ENCODE results near the gene PAGE2.

The PAGE2 gene

GRCh38 chrX:55118574-55118973, 29.8 kb downstream of the PAGE2 start:
- WGBS (ENCODE audit: extremely low coverage, insufficient coverage, low lambda C conversion rate): no CpG with 5 or more reads among the region's 3 CpGs

GRCh38 chrX:55119271-55119670, 30.5 kb downstream of the PAGE2 start:
- Histone ChIP-seq H2BK15ac (replicated peaks; ENCODE audit: low read depth) (no peak overlapping the region), H2AK5ac (ENCODE audit: low read length) (no peak overlapping the region), H3K9ac (ENCODE audit: low read length) (no peak overlapping the region), H3K36me3 (ENCODE audit: control insufficient read depth, insufficient read depth, low read length) (no peaks in the 10 kb centered on the region), H3K4me3 (ENCODE audit: low read length) (no peak overlapping the region), H3K27me3 (ENCODE audit: insufficient read depth, low read length, poor library complexity) (no peaks in the 10 kb centered on the region), H3K18ac (ENCODE audit: low read length) (no peak overlapping the region), H3K4ac (ENCODE audit: low read depth, low read length) (no peak overlapping the region), H3K4me1 (ENCODE audit: control insufficient read depth, low read depth, low read length) (no peaks in the 10 kb centered on the region), H3K79me1 (ENCODE audit: low read length) (no peaks in the 10 kb centered on the region), H4K8ac (ENCODE audit: low read depth, low read length) (no peak overlapping the region), H3K27ac (ENCODE audit: low read depth, low read length) (peak overlapping the region; percentile 19), H3K56ac (ENCODE audit: low read length) (no peak overlapping the region), H2BK120ac (ENCODE audit: low read depth, low read length) (no peak overlapping the region), H3K79me2 (ENCODE audit: control insufficient read depth, insufficient read depth, low read length) (no peaks in the 10 kb centered on the region), H4K5ac (ENCODE audit: low read length) (no peak overlapping the region), H3K4me2 (ENCODE audit: low read length) (no peak overlapping the region), H2BK5ac (ENCODE audit: low read length) (no peak overlapping the region), H3K23ac (ENCODE audit: low read length) (no peak overlapping the region)
- no peak for DNase-seq

More at GRCh38 chrX:55118574-55118973, 29.8 kb downstream of the PAGE2 start:
- no peak overlapping the region for H4K8ac ChIP-seq (ENCODE audit: low read depth, low read length)
- H2AK5ac ChIP-seq (ENCODE audit: low read length): no peak overlapping the region
- no peaks in the 10 kb centered on the region for H3K4me1 ChIP-seq (ENCODE audit: control insufficient read depth, low read depth, low read length)
- no peaks in the 10 kb centered on the region for H3K79me1 ChIP-seq (ENCODE audit: low read length)
- no peaks in the 10 kb centered on the region for H3K27me3 ChIP-seq (ENCODE audit: insufficient read depth, low read length, poor library complexity)
- no peak overlapping the region for H3K23ac ChIP-seq (ENCODE audit: low read length)
- H3K56ac ChIP-seq (ENCODE audit: low read length): no peak overlapping the region
- no peak overlapping the region for H3K18ac ChIP-seq (ENCODE audit: low read length)
- H3K9ac ChIP-seq (ENCODE audit: low read length): no peak overlapping the region
- H3K4me3 ChIP-seq (ENCODE audit: low read length): no peak overlapping the region
- H2BK5ac ChIP-seq (ENCODE audit: low read length): no peak overlapping the region
- H2BK15ac ChIP-seq (replicated peaks; ENCODE audit: low read depth): no peak overlapping the region
- H4K5ac ChIP-seq (ENCODE audit: low read length): no peak overlapping the region
- no peak overlapping the region for H3K27ac ChIP-seq (ENCODE audit: low read depth, low read length)
- no peak overlapping the region for H3K4ac ChIP-seq (ENCODE audit: low read depth, low read length)
- H3K79me2 ChIP-seq (ENCODE audit: control insufficient read depth, insufficient read depth, low read length): no peaks in the 10 kb centered on the region
- H3K4me2 ChIP-seq (ENCODE audit: low read length): no peak overlapping the region
- H2BK120ac ChIP-seq (ENCODE audit: low read depth, low read length): no peak overlapping the region
- no peak for DNase-seq
- H3K36me3 ChIP-seq (ENCODE audit: control insufficient read depth, insufficient read depth, low read length): no peaks in the 10 kb centered on the region

- Histone ChIP-seq H3K56ac (ENCODE audit: low read length) (no peak overlapping the region), H4K5ac (ENCODE audit: low read length) (no peak overlapping the region), H3K9ac (ENCODE audit: low read length) (no peak overlapping the region), H3K4me1 (ENCODE audit: control insufficient read depth, low read depth, low read length) (no peaks in the 10 kb centered on the region), H4K8ac (ENCODE audit: low read depth, low read length) (no peak overlapping the region), H3K4ac (ENCODE audit: low read depth, low read length) (no peak overlapping the region), H3K79me1 (ENCODE audit: low read length) (no peaks in the 10 kb centered on the region), H2BK15ac (replicated peaks; ENCODE audit: low read depth) (no peak overlapping the region), H2BK5ac (ENCODE audit: low read length) (peak overlapping the region; percentile 31), H3K27ac (ENCODE audit: low read depth, low read length) (peak overlapping the region; percentile 73), H2BK120ac (ENCODE audit: low read depth, low read length) (no peak overlapping the region), H3K36me3 (ENCODE audit: control insufficient read depth, insufficient read depth, low read length) (no peaks in the 10 kb centered on the region), H3K23ac (ENCODE audit: low read length) (no peak overlapping the region), H2AK5ac (ENCODE audit: low read length) (no peak overlapping the region), H3K4me2 (ENCODE audit: low read length) (no peak overlapping the region), H3K79me2 (ENCODE audit: control insufficient read depth, insufficient read depth, low read length) (no peaks in the 10 kb centered on the region), H3K18ac (ENCODE audit: low read length) (no peak overlapping the region), H3K4me3 (ENCODE audit: low read length) (no peak overlapping the region), H3K27me3 (ENCODE audit: insufficient read depth, low read length, poor library complexity) (no peaks in the 10 kb centered on the region)
- no peak for DNase-seq
- WGBS (ENCODE audit: extremely low coverage, insufficient coverage, low lambda C conversion rate): no CpG with 5 or more reads among the region's 1 CpG
Observed at GRCh38 chrX:55119712-55120111, 30.9 kb downstream of the PAGE2 start.

- H2AK5ac ChIP-seq (ENCODE audit: low read length): no peak overlapping the region
- no peak overlapping the region for H3K4me2 ChIP-seq (ENCODE audit: low read length)
- no peak overlapping the region for H4K5ac ChIP-seq (ENCODE audit: low read length)
- H3K27me3 ChIP-seq (ENCODE audit: insufficient read depth, low read length, poor library complexity): no peaks in the 10 kb centered on the region
- no peak overlapping the region for H3K4ac ChIP-seq (ENCODE audit: low read depth, low read length)
- H3K18ac ChIP-seq (ENCODE audit: low read length): no peak overlapping the region
- peak overlapping the region; percentile 80 for H3K56ac ChIP-seq (ENCODE audit: low read length)
- no peak overlapping the region for H3K23ac ChIP-seq (ENCODE audit: low read length)
- DNase-seq: peak; percentile 89
- WGBS (ENCODE audit: extremely low coverage, insufficient coverage, low lambda C conversion rate): no CpG with 5 or more reads among the region's 2 CpGs
- H2BK120ac ChIP-seq (ENCODE audit: low read depth, low read length): no peak overlapping the region
- H3K27ac ChIP-seq (ENCODE audit: low read depth, low read length): peak overlapping the region; percentile 81
- H2BK5ac ChIP-seq (ENCODE audit: low read length): no peak overlapping the region
- H2BK15ac ChIP-seq (replicated peaks; ENCODE audit: low read depth): no peak overlapping the region
- no peaks in the 10 kb centered on the region for H3K79me1 ChIP-seq (ENCODE audit: low read length)
- H3K79me2 ChIP-seq (ENCODE audit: control insufficient read depth, insufficient read depth, low read length): no peaks in the 10 kb centered on the region
- no peaks in the 10 kb centered on the region for H3K4me1 ChIP-seq (ENCODE audit: control insufficient read depth, low read depth, low read length)
- no peak overlapping the region for H4K8ac ChIP-seq (ENCODE audit: low read depth, low read length)
- H3K4me3 ChIP-seq (ENCODE audit: low read length): no peak overlapping the region
- no peaks in the 10 kb centered on the region for H3K36me3 ChIP-seq (ENCODE audit: control insufficient read depth, insufficient read depth, low read length)
- H3K9ac ChIP-seq (ENCODE audit: low read length): no peak overlapping the region
Observed at GRCh38 chrX:55120761-55121358, 32.0 kb downstream of the PAGE2 start.

DNA sequence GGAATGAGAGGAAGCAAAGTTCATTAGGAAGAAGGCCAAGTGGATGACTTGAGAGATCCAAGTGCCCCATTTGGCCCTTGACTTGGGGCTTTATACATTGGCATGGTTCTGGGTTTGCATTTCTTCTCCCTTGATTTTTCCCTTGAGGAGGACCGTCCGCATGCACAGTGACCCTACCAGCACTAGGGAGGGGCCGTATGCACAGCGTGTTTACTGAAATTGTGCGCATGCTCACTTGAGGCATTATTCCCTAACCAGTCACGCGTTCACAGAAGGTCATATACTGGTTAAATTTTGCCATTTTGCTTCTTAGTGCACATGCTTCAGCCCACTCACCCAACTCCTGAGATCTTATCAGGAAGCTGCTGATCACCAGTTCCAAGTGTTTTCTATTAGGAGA, 35.1 kb downstream of the PAGE2 start:
- Histone ChIP-seq H2BK120ac (ENCODE audit: low read depth, low read length) (no peak overlapping the region), H2AK5ac (ENCODE audit: low read length) (no peak overlapping the region), H3K56ac (ENCODE audit: low read length) (no peak overlapping the region), H3K4ac (ENCODE audit: low read depth, low read length) (no peak overlapping the region), H3K4me2 (ENCODE audit: low read length) (no peak overlapping the region), H3K27ac (ENCODE audit: low read depth, low read length) (no peak overlapping the region), H3K9ac (ENCODE audit: low read length) (no peak overlapping the region), H3K4me1 (ENCODE audit: control insufficient read depth, low read depth, low read length) (no peaks in the 10 kb centered on the region), H3K79me1 (ENCODE audit: low read length) (no peaks in the 10 kb centered on the region), H3K79me2 (ENCODE audit: control insufficient read depth, insufficient read depth, low read length) (no peaks in the 10 kb centered on the region), H3K27me3 (ENCODE audit: insufficient read depth, low read length, poor library complexity) (no peaks in the 10 kb centered on the region), H3K23ac (ENCODE audit: low read length) (no peak overlapping the region), H4K5ac (ENCODE audit: low read length) (no peak overlapping the region), H3K4me3 (ENCODE audit: low read length) (no peak overlapping the region), H4K8ac (ENCODE audit: low read depth, low read length) (no peak overlapping the region), H3K36me3 (ENCODE audit: control insufficient read depth, insufficient read depth, low read length) (no peaks in the 10 kb centered on the region), H3K18ac (ENCODE audit: low read length) (no peak overlapping the region), H2BK15ac (replicated peaks; ENCODE audit: low read depth) (no peak overlapping the region), H2BK5ac (ENCODE audit: low read length) (no peak overlapping the region)
- whole genome bisulfite sequencing (ENCODE audit: extremely low coverage, insufficient coverage, low lambda C conversion rate): no CpG with 5 or more reads among the region's 7 CpGs
- no peak for DNase-seq

GRCh38 chrX:55127692-55128091, 38.9 kb downstream of the PAGE2 start:
- H3K79me2 ChIP-seq (ENCODE audit: control insufficient read depth, insufficient read depth, low read length): no peaks in the 10 kb centered on the region
- H3K4me3 ChIP-seq (ENCODE audit: low read length): no peak overlapping the region
- no peak overlapping the region for H3K23ac ChIP-seq (ENCODE audit: low read length)
- no peak overlapping the region for H2AK5ac ChIP-seq (ENCODE audit: low read length)
- no peaks in the 10 kb centered on the region for H3K4me1 ChIP-seq (ENCODE audit: control insufficient read depth, low read depth, low read length)
- H4K5ac ChIP-seq (ENCODE audit: low read length): no peak overlapping the region
- no peak overlapping the region for H2BK120ac ChIP-seq (ENCODE audit: low read depth, low read length)
- H3K27ac ChIP-seq (ENCODE audit: low read depth, low read length): no peak overlapping the region
- H3K27me3 ChIP-seq (ENCODE audit: insufficient read depth, low read length, poor library complexity): no peaks in the 10 kb centered on the region
- H3K4me2 ChIP-seq (ENCODE audit: low read length): no peak overlapping the region
- H2BK5ac ChIP-seq (ENCODE audit: low read length): no peak overlapping the region
- H2BK15ac ChIP-seq (replicated peaks; ENCODE audit: low read depth): no peak overlapping the region
- no peak overlapping the region for H3K18ac ChIP-seq (ENCODE audit: low read length)
- H4K8ac ChIP-seq (ENCODE audit: low read depth, low read length): no peak overlapping the region
- no peak for DNase-seq
- WGBS (ENCODE audit: extremely low coverage, insufficient coverage, low lambda C conversion rate): no CpG with 5 or more reads among the region's 2 CpGs
- H3K36me3 ChIP-seq (ENCODE audit: control insufficient read depth, insufficient read depth, low read length): no peaks in the 10 kb centered on the region
- H3K56ac ChIP-seq (ENCODE audit: low read length): no peak overlapping the region
- no peak overlapping the region for H3K9ac ChIP-seq (ENCODE audit: low read length)
- H3K79me1 ChIP-seq (ENCODE audit: low read length): no peaks in the 10 kb centered on the region
- no peak overlapping the region for H3K4ac ChIP-seq (ENCODE audit: low read depth, low read length)

All from mesendoderm (in vitro differentiated cells).